IMR-90 (cell line): ENCODE data around the gene DCST2.

Experiments used
- BHLHE40 ChIP-seq: fragments of 150-350 bp; IDR thresholded peaks from 2 replicates; pipeline ENCODE4 v1.6.1; 2016; ENCODE audit warnings: mild to moderate bottlenecking, low read depth, low read length
- CEBPB ChIP-seq: IDR thresholded peaks from 2 replicates; pipeline ENCODE4 v1.6.1; 2012; ENCODE audit warnings: low read depth, low read length, improper control_type of control experiment
- CHD1 ChIP-seq: IDR thresholded peaks from 2 replicates; pipeline ENCODE4 v1.6.1; 2012; ENCODE audit warnings: low read depth, low read length, improper control_type of control experiment
- FOS ChIP-seq: fragments of 150-350 bp; IDR thresholded peaks from 2 replicates; pipeline ENCODE4 v1.6.1; 2016; ENCODE audit warnings: low read depth, low read length
- MAFK ChIP-seq: IDR thresholded peaks from 2 replicates; pipeline ENCODE4 v1.6.1; 2012; ENCODE audit warnings: low read depth, low read length, improper control_type of control experiment
- MAZ ChIP-seq: IDR thresholded peaks from 2 replicates; pipeline ENCODE4 v1.6.1; 2012; ENCODE audit warnings: low read depth, mild to moderate bottlenecking, low read length, improper control_type of control experiment, moderate library complexity, borderline replicate concordance
- MXI1 ChIP-seq: IDR thresholded peaks from 2 replicates; pipeline ENCODE4 v1.6.1; 2012; ENCODE audit warnings: low read depth, mild to moderate bottlenecking, low read length, moderate library complexity, borderline replicate concordance
- NFE2L2 ChIP-seq: fragments of 150-350 bp; IDR thresholded peaks from 2 replicates; pipeline ENCODE4 v1.6.1; 2016; ENCODE audit warnings: low read depth, mild to moderate bottlenecking, low read length
- POLR2A ChIP-seq: IDR thresholded peaks from 2 replicates; pipeline ENCODE4 v1.6.1; 2012; ENCODE audit warnings: mild to moderate bottlenecking, low read depth, low read length
- RAD21 ChIP-seq: IDR thresholded peaks from 2 replicates; pipeline ENCODE4 v1.6.1; 2012; ENCODE audit warnings: low read length, improper control_type of control experiment
- RCOR1 ChIP-seq: IDR thresholded peaks from 2 replicates; pipeline ENCODE4 v1.6.1; 2012; ENCODE audit warnings: mild to moderate bottlenecking, low read length, improper control_type of control experiment; ENCODE audit not compliant: insufficient replicate concordance
- RFX5 ChIP-seq: IDR thresholded peaks from 2 replicates; pipeline ENCODE4 v1.8.0; 2012; ENCODE audit warnings: low read depth, mild to moderate bottlenecking, low read length, moderate library complexity
- TF ChIP-seq, protein P1 (sequence below): conservative IDR thresholded peaks from 2 replicates; pipeline ENCODE4 v1.5.1; 2012; ENCODE audit warnings: mild to moderate bottlenecking, low read depth, low read length, improper control_type of control experiment
- TF ChIP-seq, protein P2 (sequence below): fragments of 150-350 bp; IDR thresholded peaks from 2 replicates; pipeline ENCODE4 v1.6.1; 2017; ENCODE audit warnings: mild to moderate bottlenecking, antibody characterized with exemption, low read length, low read depth

DNA sequence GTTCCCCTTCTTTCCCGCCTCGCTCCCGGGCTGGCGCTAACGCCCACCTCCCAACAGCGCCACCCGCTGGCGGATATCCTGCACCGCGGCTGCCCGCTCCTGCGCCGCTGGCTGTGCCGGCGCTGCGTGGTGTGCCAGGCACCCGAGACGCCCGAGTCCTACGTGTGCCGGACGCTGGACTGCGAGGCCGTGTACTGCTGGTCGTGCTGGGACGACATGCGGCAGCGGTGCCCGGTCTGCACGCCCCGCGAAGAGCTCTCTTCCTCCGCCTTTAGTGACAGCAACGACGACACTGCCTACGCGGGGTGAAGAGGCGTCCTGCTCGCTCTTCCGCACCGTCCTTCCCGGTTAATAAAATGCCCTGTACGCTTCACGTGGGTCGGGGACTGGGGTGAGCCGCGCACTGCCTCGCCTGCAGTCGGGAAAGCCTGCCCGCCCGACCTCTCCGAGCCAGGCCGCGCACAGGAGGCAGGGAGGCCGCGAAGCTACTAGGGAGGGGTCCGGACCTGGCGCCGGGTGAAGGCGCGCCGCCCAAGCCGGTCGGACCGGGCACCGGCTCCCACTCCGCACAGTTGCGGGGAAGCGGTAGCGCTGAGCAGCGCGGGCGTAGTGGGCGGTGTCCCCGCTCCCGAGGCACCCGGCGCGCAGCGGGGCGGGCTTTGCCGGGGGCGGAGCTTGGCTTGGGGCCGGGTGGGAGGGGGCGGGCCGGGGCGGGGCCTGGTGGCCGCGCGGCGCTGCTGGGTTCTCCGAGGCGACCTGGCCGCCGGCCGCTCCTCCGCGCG is 17.2 kb upstream of the DCST2 start, which contains the start of gene ADAM15:
- TF ChIP-seq POLR2A: no peak
- TF ChIP-seq RFX5: no peak
- peak; percentile 29; the same call in 1 of the 2 replicates for TF ChIP-seq MAZ
- TF ChIP-seq, protein P1, sequence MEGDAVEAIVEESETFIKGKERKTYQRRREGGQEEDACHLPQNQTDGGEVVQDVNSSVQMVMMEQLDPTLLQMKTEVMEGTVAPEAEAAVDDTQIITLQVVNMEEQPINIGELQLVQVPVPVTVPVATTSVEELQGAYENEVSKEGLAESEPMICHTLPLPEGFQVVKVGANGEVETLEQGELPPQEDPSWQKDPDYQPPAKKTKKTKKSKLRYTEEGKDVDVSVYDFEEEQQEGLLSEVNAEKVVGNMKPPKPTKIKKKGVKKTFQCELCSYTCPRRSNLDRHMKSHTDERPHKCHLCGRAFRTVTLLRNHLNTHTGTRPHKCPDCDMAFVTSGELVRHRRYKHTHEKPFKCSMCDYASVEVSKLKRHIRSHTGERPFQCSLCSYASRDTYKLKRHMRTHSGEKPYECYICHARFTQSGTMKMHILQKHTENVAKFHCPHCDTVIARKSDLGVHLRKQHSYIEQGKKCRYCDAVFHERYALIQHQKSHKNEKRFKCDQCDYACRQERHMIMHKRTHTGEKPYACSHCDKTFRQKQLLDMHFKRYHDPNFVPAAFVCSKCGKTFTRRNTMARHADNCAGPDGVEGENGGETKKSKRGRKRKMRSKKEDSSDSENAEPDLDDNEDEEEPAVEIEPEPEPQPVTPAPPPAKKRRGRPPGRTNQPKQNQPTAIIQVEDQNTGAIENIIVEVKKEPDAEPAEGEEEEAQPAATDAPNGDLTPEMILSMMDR: peak; percentile 85
- peak; percentile 53 for TF ChIP-seq RAD21
- no peak for TF ChIP-seq FOS
- TF ChIP-seq, protein P2, sequence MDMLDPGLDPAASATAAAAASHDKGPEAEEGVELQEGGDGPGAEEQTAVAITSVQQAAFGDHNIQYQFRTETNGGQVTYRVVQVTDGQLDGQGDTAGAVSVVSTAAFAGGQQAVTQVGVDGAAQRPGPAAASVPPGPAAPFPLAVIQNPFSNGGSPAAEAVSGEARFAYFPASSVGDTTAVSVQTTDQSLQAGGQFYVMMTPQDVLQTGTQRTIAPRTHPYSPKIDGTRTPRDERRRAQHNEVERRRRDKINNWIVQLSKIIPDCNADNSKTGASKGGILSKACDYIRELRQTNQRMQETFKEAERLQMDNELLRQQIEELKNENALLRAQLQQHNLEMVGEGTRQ: no peak
- TF ChIP-seq MAFK: no peak
- no peak for TF ChIP-seq NFE2L2
- no peak for TF ChIP-seq CEBPB
- TF ChIP-seq MXI1: peak; percentile 34; the same call in 1 of the 2 replicates
- TF ChIP-seq CHD1: no peak
- peak; percentile 46; the same call in 1 of the 2 replicates for TF ChIP-seq BHLHE40
- TF ChIP-seq RCOR1: no peak
